Loucy (cell line): ENCODE data around the gene PRDX1.

ENCODE experiments used
- H2AFZ ChIP-seq: fragments of 200-600 bp; sonication (generic); 2 replicates; pipeline ENCODE4 v1.6.0; 2016; ENCODE audit warnings: antibody characterized with exemption, mild to moderate bottlenecking, low read length, moderate library complexity
- H3F3A ChIP-seq: fragments of 200-600 bp; 2 replicates; pipeline ENCODE4 v1.6.0; 2016; ENCODE audit warnings: antibody characterized with exemption, low read depth, mild to moderate bottlenecking
- H3K27me3 ChIP-seq: fragments of 200-600 bp; sonication (generic); 2 replicates; pipeline ENCODE4 v1.6.1; 2014; ENCODE audit warnings: low read length, mild to moderate bottlenecking; ENCODE audit not compliant: insufficient read depth, poor library complexity, severe bottlenecking
- H3K36me3 ChIP-seq: fragments of 200-600 bp; sonication (generic); 2 replicates; pipeline ENCODE4 v1.6.1; 2016; ENCODE audit warnings: low read length; ENCODE audit not compliant: insufficient read depth
- H3K4me1 ChIP-seq: fragments of 200-600 bp; sonication (generic); 2 replicates; pipeline ENCODE4 v1.5.1; 2014; ENCODE audit warnings: low read length, mild to moderate bottlenecking; ENCODE audit not compliant: insufficient read depth, poor library complexity, severe bottlenecking
- H3K4me2 ChIP-seq: fragments of 200-600 bp; sonication (generic); 2 replicates; pipeline ENCODE4 v1.6.0; 2014; ENCODE audit warnings: antibody characterized with exemption, low read length, low read depth, mild to moderate bottlenecking; ENCODE audit not compliant: poor library complexity, severe bottlenecking
- H3K4me3 ChIP-seq: fragments of 200-600 bp; sonication (generic); 2 replicates; pipeline ENCODE4 v1.5.1; 2014; ENCODE audit warnings: low read length, mild to moderate bottlenecking, mixed read lengths; ENCODE audit not compliant: poor library complexity, severe bottlenecking
- H3K79me2 ChIP-seq: fragments of 200-600 bp; sonication (generic); 2 replicates; pipeline ENCODE4 v1.6.1; 2014; ENCODE audit warnings: low read length; ENCODE audit not compliant: insufficient read depth
- H3K9ac ChIP-seq: fragments of 200-600 bp; sonication (generic); 2 replicates; pipeline ENCODE4 v1.6.0; 2014; ENCODE audit warnings: mild to moderate bottlenecking, low read depth, low read length, moderate library complexity; ENCODE audit not compliant: poor library complexity, severe bottlenecking
- H3K9me2 ChIP-seq: fragments of 200-600 bp; sonication (generic); replicated peaks from 2 replicates; pipeline ENCODE4 v1.6.1; 2016; ENCODE audit warnings: low read depth, low read length, mixed read lengths
- H3K9me3 ChIP-seq: fragments of 200-600 bp; sonication (generic); 2 replicates; pipeline ENCODE4 v1.6.1; 2014; ENCODE audit warnings: mild to moderate bottlenecking, antibody characterized with exemption, low read length, low read depth; ENCODE audit not compliant: insufficient read depth
- H4K20me1 ChIP-seq: fragments of 200-600 bp; sonication (generic); 2 replicates; pipeline ENCODE4 v1.6.0; 2014; ENCODE audit warnings: antibody characterized with exemption, low read length, mild to moderate bottlenecking; ENCODE audit not compliant: insufficient read depth, poor library complexity, severe bottlenecking
- CTCF ChIP-seq: fragments of 200-600 bp; sonication (generic); conservative IDR thresholded peaks from 2 replicates; pipeline ENCODE4 v1.5.1; 2014; ENCODE audit warnings: mild to moderate bottlenecking, antibody characterized with exemption, low read length
- EZH2phosphoT487 ChIP-seq: fragments of 200-600 bp; IDR thresholded peaks from 2 replicates; pipeline ENCODE4 v1.6.1; 2018; ENCODE audit warnings: antibody characterized with exemption, mild to moderate bottlenecking, moderate library complexity, borderline replicate concordance

Gene PRDX1

GRCh38 chr1:45550401-45551351 lies 29.0 kb upstream of the PRDX1 start, which contains the start of gene AKR1A1:
TSS of gene AKR1A1 (plus strand) at chr1:45550826. CDS start at chr1:45561795, 10,969 bp downstream.
- no peaks in the 10 kb centered on the region for H3K9me2 ChIP-seq
- peaks cover 38% of the 10 kb centered on the region for H4K20me1 ChIP-seq
- H3K79me2 ChIP-seq: peaks cover 59% of the 10 kb centered on the region
- peak within 1 kb of the TSS; percentile 78 for H3K4me3 ChIP-seq
- no peaks in the 10 kb centered on the region for H3K27me3 ChIP-seq
- no peaks in the 10 kb centered on the region for H3K9me3 ChIP-seq
- peak within 1 kb of the TSS; percentile 100 for H3K4me2 ChIP-seq
- peaks cover 28% of the 10 kb centered on the region for H3K4me1 ChIP-seq
- H3F3A ChIP-seq: no peaks in the 10 kb centered on the region; the same call in 1 of the 2 replicates
- TF ChIP-seq EZH2phosphoT487 (no peak), CTCF (no peak)
- H3K36me3 ChIP-seq: 0 out of 2 replicates have a peak, but pooled peaks cover 3% of the 10 kb centered on the region
- peak within 1 kb of the TSS; percentile 91 for H2AFZ ChIP-seq
- peak within 1 kb of the TSS; percentile 92 for H3K9ac ChIP-seq

- Histone ChIP-seq H3K4me2 (peak overlapping the region; percentile 91), H3K9me2 (no peaks in the 10 kb centered on the region), H2AFZ (peak overlapping the region; percentile 9; the same call in 1 of the 2 replicates), H3K36me3 (no peaks in the 10 kb centered on the region), H3F3A (peaks cover 8% of the 10 kb centered on the region; the same call in 1 of the 2 replicates), H3K4me3 (no peak overlapping the region), H3K27me3 (no peaks in the 10 kb centered on the region), H4K20me1 (no peaks in the 10 kb centered on the region), H3K79me2 (peaks cover 10% of the 10 kb centered on the region), H3K4me1 (peaks cover 42% of the 10 kb centered on the region), H3K9ac (peak overlapping the region; percentile 74), H3K9me3 (no peaks in the 10 kb centered on the region)
- TF ChIP-seq EZH2phosphoT487: no peak
- TF ChIP-seq CTCF: no peak
Measured at GRCh38 chr1:45545553-45546310, 24.0 kb upstream of the PRDX1 start.

- H3K79me2 ChIP-seq: peaks cover 5% of the 10 kb centered on the region; the same call in 1 of the 2 replicates
- peak overlapping the region; percentile 74 for H3K9ac ChIP-seq
- H3K9me3 ChIP-seq: no peaks in the 10 kb centered on the region
- peaks cover 42% of the 10 kb centered on the region for H3K4me1 ChIP-seq
- H2AFZ ChIP-seq: peak overlapping the region; percentile 9; the same call in 1 of the 2 replicates
- H3K4me2 ChIP-seq: peak overlapping the region; percentile 91
- no peaks in the 10 kb centered on the region for H3K9me2 ChIP-seq
- H3K4me3 ChIP-seq: peak overlapping the region; percentile 61
- no peaks in the 10 kb centered on the region for H3K36me3 ChIP-seq
- no peaks in the 10 kb centered on the region for H3K27me3 ChIP-seq
- TF ChIP-seq EZH2phosphoT487 (no peak), CTCF (no peak)
- peaks cover 8% of the 10 kb centered on the region; the same call in 1 of the 2 replicates for H3F3A ChIP-seq
- no peaks in the 10 kb centered on the region for H4K20me1 ChIP-seq
Measured at GRCh38 chr1:45545019-45545493, 23.4 kb upstream of the PRDX1 start.
